Measurements from ENCODE around the gene WNT9A.

WNT9A gene

GRCh38 chr1:227943381-227944089 lies 4.2 kb downstream of the WNT9A start:
- H3K4me3 ChIP-seq (ENCODE audit: low read depth, low read length): no peak overlapping the region
- no peaks in the 10 kb centered on the region for H3K9me3 ChIP-seq
- no peaks in the 10 kb centered on the region; the same call in 1 of the 2 replicates for H3K4me1 ChIP-seq
- DNase-seq: no peak
- peaks cover 24% of the 10 kb centered on the region for H3K27me3 ChIP-seq
- no peaks in the 10 kb centered on the region for H3K36me3 ChIP-seq
- no peak for TF ChIP-seq CTCF (IDR thresholded peaks at IDR 0.05; ENCODE audit: low read depth, low read length)

- DNase-seq: no peak
- Histone ChIP-seq H3K27me3 (peaks cover 16% of the 10 kb centered on the region), H3K4me1 (no peaks in the 10 kb centered on the region; the same call in 1 of the 2 replicates)
These were observed 4.9 kb downstream of the WNT9A start for GRCh38 chr1:227942716-227943261.

GRCh38 chr1:227942021-227942715 lies 5.6 kb downstream of the WNT9A start:
- H3K27me3 ChIP-seq: peaks cover 10% of the 10 kb centered on the region

More at GRCh38 chr1:227942716-227943261, 4.9 kb downstream of the WNT9A start:
- Histone ChIP-seq H3K4me3 (ENCODE audit: low read depth, low read length) (no peak overlapping the region), H3K9me3 (no peaks in the 10 kb centered on the region), H3K36me3 (no peaks in the 10 kb centered on the region)
- TF ChIP-seq CTCF (IDR thresholded peaks at IDR 0.05; ENCODE audit: low read depth, low read length): no peak

GRCh38 chr1:227941509-227942020 lies 6.2 kb downstream of the WNT9A start:
- no peaks in the 10 kb centered on the region for H3K4me1 ChIP-seq
- no peaks in the 10 kb centered on the region for H3K36me3 ChIP-seq
- H3K4me3 ChIP-seq (ENCODE audit: low read depth, low read length): no peak overlapping the region
- DNase-seq: no peak
- TF ChIP-seq CTCF (IDR thresholded peaks at IDR 0.05; ENCODE audit: low read depth, low read length): no peak
- no peaks in the 10 kb centered on the region for H3K9me3 ChIP-seq
- H3K27me3 ChIP-seq: peaks cover 4% of the 10 kb centered on the region

More at GRCh38 chr1:227942021-227942715, 5.6 kb downstream of the WNT9A start:
- no peaks in the 10 kb centered on the region for H3K36me3 ChIP-seq
- peak; percentile 28 for TF ChIP-seq CTCF (IDR thresholded peaks at IDR 0.05; ENCODE audit: low read depth, low read length)
- no peak overlapping the region for H3K4me3 ChIP-seq (ENCODE audit: low read depth, low read length)
- no peaks in the 10 kb centered on the region for H3K9me3 ChIP-seq
- DNase-seq: peak; percentile 32
- no peaks in the 10 kb centered on the region; the same call in 1 of the 2 replicates for H3K4me1 ChIP-seq

- TF ChIP-seq CTCF (IDR thresholded peaks at IDR 0.05; ENCODE audit: low read depth, low read length): no peak
- Histone ChIP-seq H3K4me1 (no peaks in the 10 kb centered on the region), H3K27me3 (no peaks in the 10 kb centered on the region), H3K9me3 (no peaks in the 10 kb centered on the region), H3K4me3 (ENCODE audit: low read depth, low read length) (no peak overlapping the region), H3K36me3 (no peaks in the 10 kb centered on the region)
- no peak for DNase-seq
These were observed 6.9 kb downstream of the WNT9A start for GRCh38 chr1:227940791-227941241.

All from BE2C (cell line).